Hindlimb muscle (tissue), 1 donor: ENCODE measurements around the gene SCEL. TPM values are rescaled to one million over a fixed set of nuclear protein-coding genes. Genes with fewer than 3 reads are reported as not detected.
"Not testable (repeated sequence)": the region's sequence is repeated elsewhere in the genome, so short reads cannot be mapped to it uniquely, and the experiment has no call there.

Experiments
- DNase-seq: peaks from one replicate; pipeline ENCODE4 v3.0.0-alpha.2; 2013
- polyA plus RNA-seq: library from polyadenylated mRNA; unstranded; fragments of 120-200 nt; gene quantifications from one replicate; pipeline ENCODE4 v1.2.1, GENCODE V29; 2013; ENCODE audit not compliant: insufficient read length

Gene SCEL, protein sequence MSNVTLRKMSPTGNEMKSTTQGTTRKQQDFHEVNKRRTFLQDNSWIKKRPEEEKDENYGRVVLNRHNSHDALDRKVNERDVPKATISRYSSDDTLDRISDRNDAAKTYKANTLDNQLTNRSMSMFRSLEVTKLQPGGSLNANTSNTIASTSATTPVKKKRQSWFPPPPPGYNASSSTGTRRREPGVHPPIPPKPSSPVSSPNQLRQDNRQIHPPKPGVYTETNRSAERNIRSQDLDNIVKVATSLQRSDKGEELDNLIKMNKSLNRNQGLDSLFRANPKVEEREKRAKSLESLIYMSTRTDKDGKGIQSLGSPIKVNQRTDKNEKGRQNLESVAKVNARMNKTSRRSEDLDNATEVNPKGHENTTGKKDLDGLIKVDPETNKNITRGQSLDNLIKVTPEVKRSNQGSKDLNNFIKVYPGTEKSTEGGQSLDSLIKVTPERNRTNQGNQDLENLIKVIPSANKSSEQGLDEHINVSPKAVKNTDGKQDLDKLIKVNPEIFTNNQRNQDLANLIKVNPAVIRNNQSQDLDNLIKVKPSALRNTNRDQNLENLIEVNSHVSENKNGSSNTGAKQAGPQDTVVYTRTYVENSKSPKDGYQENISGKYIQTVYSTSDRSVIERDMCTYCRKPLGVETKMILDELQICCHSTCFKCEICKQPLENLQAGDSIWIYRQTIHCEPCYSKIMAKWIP
- polyA plus RNA-seq = 0.32 TPM

DNA sequence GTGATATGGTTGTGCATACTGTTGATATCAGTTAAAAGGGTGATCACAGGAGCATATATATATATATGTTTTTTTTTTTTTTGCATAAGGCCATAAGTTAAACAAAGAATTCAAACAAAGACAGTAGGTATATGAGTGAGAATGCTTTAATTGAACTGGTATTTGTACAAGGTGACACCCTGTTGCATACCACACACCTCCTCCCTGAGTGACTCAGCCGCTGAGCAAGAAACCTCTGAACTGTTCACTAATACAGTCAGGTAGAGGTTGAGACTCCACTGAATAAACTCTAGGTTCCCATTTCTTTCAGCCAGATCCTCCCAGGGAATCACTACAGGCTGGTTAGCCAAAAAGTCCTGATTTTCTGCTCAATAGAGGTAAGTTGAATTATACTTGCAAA is at the start of gene SCEL:
TSS of gene SCEL (plus strand) at position 259 of the 400 bp plus-strand sequence. CDS start 20,170 bp downstream, outside the sequence.
- DNase-seq = no peak

DNA sequence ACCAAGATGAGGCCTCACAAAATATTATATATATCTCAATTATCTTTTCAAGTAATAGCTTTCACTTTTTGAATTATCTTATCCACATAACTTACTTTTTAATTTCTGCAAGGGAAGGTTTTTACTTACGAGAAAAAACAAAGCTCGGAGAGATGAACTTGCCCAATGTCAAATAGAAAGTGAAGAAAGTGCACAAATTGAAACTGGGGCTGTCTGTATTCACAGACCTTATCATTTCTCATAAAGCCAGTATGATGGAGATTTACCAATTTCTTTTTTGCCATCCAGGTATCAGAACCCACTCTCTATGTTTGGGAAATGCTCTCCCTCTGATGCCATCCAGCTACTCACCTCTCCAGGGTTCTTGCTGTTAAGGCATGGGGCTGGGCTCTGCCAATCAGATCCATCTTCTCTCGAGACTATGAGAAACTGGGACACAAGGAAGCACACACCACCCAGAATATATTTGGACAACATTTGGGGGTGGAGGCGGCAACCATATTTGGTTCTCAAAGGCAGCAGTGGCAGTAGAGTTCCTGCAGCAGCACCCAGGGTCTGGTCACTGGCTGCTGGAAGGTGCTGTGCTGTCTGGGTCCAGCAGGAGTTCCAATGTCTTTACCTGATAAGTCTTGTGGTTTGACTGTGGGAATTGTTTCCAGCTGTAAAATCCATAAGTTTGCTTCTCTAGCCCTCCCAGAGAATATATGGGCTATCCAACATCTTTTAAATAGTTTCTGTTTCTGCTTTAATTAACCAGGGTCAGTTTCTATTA is 45.8 kb upstream of the SCEL start:
- no peak for DNase-seq

DNA sequence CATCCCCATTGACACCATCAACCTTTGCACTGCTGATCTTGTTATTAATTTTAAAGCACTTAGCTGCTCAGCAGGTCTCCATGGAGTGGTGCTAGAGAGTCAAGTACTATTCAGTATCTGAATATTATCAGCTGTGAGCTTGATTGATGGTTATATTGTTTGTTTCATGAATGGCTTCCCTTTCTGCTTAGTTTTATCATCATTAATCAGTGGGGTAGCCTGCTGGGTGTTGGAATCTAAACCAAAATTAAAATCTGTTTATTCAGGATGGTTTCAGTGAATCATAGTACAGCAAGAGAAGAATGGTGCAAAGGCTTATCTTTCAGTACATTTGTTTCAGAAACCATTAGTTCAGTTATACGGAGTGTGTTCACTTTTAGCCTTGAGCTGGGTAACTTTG is 42.5 kb upstream of the SCEL start:
- DNase-seq = no peak

DNA sequence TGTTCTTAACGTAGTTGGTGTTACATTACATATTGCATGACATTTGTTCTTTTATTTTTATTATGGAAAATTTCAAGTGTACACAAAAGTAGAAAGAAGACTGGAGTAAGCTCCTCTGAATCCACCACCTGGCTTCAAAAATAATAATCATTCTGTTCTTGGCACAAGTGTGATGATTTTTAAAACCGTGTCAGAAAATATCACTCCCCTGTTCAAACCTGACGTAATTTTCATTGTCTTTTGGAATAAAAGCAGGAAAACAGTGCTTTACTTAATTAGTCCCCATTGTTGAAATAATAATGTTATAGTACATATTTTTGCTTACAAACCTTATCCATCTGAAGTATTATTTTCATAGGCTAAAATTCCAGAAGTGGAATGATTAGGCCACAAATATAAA is 41.3 kb upstream of the SCEL start:
- DNase-seq = no peak

DNA sequence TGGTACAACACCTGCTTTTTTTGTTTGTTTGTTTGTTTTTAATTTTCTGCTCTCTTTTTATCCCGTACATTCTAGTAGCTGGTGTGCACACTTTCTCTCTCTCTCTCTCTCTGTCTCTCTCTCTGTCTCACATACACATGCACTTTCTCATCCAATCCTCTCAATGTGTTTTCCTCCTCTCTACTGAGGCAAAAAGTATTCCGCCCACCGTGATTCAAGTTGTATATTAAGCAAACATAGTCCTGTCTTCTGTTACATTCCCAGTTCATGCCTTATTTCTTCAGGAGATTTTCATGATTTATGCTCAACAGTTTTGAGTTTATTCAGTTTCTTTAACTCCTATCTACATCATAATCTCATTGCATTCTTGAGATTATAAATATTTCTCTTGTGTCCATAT is 38.2 kb upstream of the SCEL start:
- DNase-seq = no peak

DNA sequence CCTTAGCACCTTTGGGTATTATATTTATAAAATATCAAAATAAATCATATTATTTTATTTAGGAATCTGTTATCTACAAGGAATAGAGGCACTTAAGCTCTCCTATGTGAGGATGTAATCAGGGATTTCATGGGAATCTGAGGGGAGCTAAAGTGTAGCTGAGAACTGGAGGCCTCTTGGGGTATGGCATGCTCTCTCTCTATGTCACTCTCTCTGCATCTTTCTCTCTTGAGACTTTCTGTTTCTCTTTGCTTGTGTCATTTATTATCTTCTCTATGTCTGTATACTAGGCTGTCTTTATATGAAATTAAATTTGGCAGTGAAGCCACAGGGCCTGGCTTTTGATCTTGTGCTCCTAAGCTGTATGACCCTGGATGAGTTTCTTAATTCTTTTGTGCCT is 37.7 kb upstream of the SCEL start:
- DNase-seq = no peak

DNA sequence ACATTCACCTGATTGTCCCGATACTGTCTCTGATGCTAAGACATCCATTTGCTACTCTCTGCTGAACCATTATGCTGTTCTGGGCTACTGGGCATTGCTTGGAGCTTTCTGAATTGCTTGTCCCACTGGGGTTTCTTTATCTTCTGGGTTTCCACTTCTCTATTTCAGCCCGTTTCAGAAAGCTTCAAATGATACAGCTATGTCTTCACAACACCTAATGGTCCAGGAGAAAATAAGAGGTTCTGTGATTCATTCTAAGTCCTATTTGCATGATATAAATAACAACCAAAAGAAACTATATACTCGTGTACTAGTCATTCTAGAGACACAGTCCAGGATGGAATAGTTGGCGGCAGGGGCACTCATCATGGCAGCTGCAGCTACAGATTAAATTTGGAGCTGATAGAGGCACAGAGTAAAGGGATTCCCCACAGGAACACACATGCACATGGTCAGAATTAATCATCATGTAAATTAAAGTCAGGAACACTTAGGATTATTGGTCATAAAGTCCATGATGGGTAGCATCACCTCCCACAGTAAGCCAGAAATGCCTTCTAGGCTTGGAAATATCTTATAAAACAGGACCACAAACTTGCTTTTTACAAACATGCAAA is 33.3 kb upstream of the SCEL start:
- no peak for DNase-seq

DNA sequence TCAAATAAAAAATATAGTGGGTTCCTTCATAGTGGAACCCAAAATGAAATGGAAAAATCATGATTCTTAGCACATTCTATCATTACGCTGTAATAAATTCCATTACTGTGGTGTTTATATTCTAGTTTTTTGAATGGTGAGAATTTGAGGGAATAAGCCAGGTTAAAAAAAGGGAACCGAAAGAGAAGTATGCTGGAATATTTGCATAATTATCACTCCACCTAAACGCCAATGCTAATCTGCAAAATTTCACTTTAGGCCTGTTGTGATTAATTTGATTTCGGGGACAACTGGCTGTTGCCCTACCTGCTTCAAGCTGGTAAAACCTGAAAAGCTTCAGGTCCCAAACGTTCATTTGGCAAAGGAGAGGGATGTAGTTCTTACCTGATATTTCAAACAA is 32.1 kb upstream of the SCEL start:
- DNase-seq = no peak

DNA sequence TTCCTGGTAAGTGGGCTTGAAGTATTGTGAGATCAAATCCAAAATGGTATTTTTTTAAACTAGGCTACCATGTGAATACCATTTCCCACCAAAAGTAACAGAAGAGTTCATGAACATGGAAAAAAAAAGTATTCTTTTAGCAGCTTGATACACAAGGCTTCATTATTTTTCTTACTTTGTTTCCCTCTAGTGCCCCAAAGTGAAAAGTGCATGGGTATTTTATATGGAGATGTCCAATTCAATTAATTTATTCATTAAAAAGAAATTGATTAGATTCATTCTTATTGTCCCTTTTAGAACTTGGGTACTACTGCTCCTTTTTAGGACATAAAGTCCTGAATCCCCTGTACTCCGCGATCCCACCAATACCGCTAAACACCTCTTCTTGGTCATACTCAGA is 28.6 kb upstream of the SCEL start:
- DNase-seq = no peak

DNA sequence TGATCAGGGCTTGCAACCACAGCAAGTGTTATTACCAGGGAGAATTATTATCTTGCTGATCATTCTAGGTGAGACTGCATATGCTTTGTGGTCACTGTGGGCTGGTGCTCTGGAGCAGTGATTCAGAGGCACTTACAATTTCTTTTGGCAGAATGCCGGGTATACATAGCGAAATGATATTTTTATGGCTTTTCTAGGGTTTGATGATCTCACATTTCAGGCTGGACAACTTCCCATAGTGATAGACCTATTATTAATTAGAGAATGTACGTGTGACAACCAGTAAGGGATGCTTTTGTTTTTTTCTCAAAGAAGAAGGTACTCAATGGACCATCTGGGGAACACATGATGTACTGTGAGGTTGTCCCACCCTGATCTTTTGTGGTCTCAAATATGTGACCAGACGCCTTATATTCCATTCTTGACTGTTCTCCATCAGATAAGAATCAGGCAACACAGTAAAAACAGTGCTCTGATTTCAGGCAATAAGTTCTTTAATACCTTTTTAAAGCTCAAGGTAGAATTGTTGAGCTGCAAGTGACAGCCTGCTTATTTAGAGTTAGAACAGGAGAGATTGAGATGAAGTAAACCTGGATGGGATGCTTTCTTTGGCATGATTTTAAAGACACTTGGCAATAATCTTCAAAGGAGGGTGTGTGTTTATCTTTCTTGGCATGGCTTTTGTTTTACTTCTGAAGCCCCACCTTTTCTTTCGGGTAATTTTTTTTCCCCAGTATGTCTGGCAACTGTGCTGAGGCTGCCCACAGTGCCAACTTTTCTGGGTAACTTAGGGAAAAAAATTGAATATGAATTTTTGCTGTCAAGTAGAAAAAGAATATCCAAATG is 27.4 kb upstream of the SCEL start:
- DNase-seq = no peak

DNA sequence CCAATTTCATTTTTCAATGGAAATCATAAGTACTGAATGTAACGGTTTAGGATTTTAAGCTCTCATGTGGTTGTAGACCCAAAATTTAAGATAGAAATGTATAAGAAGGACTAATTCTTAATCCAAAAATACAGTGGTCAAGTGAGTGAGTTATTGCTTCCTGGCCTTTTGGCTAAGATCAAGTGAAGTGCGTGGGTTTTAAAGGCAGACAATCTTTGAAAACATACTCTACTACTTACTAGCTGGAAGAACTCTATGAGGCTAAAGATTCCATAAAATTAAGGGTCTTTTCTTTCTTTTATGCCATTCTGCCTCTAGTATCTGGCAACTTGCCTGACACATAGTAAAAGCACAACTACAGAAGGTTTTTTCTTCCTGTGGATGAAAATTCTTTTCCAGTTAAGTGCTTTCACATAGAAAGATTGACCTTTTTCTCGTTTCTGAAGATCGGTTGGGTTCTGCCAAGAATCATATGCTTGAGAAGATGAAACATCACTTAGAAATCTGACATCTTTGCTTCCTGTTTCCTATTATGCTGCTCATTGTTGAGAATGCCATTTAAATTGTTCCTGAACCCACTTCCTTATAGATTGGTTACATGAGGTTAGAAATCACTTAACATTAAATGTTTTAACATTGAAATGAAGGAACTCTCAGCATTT is 26.4 kb upstream of the SCEL start:
- no peak for DNase-seq

DNA sequence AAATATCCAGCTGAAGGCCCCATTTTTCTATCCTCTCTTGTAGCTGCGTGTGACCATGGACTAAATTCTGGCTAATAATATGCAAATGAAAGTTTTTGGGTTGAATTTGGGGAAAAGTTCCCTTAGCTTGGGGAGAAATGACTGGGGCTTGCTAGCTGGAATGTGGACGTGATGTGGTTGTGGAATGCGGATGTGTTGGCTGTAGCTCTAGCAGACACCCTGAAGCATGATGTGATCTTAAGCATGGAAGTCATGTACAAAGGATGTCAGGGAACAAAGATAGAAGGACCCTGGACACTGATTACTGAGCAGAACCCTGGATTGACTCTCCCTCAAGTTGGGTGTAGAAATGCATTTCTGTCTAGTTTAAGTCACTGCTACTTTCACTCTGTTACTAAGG is 25.4 kb upstream of the SCEL start:
- no peak for DNase-seq

DNA sequence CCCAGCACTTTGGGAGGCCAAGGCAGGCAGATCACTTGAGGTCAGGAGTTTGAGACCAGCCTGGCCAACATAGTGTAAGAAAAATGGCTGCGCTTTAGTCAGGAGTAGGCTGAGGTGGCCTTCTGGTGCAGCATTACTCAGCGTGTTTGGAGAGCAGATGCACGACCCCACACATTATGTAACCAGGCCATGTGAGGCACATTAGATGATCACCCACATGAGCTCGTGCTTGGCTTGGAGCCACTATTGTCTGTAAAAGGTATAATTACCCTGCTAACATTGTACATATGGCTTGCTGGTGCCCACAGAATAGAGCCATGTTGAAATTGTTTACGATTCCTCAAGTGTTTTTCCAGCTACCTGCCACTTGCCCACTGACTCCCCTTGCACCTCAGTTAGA is 24.0 kb upstream of the SCEL start:
- no peak for DNase-seq

DNA sequence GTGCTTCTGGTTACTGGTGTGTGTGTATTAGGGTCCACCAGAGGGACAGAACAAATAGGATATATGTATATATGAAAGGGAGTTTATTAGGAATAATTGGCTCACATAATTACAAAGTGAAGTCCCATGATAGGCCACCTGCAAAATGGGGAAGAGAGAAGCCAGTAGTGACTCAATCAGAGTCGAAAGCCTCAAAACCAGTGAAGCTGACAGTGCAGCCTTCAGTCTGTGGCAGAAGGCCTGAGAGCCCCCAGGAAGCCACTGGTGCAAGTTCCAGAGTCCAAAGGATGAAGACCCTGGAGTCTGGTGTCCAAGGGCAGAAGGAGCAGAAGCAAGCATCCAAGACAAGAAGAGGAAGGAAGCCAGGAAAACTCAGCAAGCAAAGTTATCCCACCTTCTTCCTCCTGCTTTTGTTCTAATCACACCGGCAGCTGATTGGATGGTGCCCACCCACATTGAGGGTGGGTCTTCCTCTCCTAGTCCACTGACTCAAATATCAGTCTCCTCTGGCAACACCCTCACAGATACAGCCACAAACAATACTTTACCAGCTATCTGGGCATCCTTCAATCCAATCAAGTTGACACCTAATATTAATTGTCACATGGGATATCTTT is 21.7 kb upstream of the SCEL start:
- no peak for DNase-seq

DNA sequence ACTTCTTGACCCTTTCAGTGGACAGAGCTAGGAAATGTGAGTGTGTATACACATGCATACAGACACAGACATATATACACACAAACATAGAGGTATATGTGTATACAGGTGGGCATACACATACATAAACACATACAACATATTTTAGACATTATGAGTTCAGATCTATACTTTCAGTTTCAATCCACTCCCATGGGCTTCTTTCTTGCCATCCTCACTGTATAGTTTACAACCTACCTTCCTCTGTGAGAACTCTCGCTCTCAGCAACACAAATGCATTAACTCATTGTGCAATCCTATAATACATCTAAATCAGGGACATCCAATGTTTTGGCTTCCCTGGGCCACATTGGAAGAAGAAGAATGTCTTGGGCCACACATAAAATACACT is 21.2 kb upstream of the SCEL start:
- DNase-seq = no peak

DNA sequence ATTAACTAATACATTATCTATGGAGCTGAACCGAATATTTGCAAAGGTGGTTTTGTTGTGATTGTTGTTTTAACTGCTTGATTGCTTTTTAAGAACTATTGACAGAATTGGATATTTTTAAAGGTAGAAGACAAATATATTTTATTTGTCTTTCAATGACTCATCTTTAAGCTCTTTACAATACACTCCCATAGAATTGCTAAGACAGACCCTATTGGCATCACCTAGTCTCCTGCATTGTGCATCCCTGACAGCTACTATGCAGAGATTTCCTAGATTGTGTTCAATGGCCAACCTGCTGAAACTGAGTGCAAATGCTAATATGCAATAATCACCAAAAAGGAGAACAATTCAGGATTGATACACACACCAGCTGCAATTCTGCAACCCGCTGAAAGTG is 19.7 kb upstream of the SCEL start:
- DNase-seq = no peak

DNA sequence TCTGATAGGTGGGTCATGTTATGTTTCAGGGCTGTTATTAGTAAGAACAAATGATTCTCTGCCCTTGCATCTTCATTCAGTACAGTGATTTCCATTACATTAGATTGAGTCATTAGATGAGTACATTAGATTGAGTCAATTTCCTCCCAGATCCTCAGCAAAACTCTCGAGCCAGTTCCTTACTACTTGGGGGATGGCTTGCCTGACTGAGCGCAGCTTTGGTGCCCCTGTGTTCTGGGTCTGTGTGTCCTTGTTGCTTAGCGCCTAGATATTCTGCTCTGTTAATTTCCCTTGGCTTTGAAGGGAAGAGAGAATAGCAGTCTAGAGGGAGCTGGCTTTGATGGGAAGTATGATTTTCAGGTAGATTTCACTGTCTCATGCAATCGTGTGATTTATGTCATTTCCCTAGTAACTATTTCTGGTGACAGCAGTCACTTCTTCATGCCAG is 19.1 kb upstream of the SCEL start:
- DNase-seq = no peak

DNA sequence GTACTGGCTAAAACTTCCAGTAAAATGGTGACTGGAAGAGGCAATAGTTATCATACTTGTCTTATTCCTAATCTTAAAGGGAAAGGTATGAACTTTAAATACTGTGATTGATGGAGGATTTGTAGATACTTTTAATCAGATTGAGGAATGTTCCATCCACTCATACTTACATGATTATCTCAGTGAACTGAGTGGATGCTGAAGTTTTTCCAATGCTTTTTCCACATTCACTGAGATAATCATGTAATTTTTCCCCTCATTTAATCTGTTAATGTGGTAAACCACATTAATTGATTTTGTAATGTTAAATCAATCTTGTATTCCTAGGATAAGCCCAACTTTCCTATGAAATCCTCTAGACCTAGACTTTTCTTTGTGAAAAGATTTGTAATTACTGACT is 17.2 kb upstream of the SCEL start:
- no peak for DNase-seq

DNA sequence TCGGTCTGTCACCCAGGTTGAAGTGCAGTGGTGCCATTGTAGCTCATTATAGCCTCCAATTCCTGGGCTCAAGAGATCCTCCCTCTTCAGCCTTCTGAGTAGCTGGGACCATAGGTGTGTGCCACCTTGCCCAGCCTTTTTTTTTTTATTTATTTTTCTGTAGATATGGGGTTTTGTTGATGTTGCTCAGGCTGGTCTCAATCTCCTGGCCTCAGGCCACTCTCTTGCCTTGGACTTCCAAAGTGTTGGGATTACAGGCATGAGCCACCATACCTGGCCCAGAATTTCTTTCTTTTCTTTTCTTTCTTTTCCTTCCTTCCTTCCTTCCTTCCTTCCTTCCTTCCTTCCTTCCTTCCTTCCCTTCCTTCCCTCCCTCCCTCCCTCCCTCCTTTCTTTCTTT is 16.1 kb upstream of the SCEL start:
- DNase-seq = not testable (repeated sequence)

DNA sequence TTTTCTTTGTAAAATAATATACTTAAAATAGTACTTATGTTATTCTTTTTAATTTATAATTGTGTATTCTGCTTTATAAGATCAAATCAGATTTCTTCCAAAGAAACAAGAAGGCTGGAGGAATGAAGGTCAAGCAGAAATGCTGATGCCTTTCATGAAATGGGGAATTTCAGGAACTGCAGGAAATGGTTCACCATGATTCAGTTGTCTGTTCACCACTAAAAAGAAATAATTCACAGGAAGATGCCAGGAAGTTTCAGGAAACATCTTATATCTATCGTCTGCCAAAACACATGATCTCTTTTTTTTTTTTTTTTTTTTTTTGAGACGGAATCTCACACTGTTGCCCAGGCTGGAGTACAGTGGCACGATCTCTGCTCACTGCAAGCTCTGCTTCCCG is 15.7 kb upstream of the SCEL start:
- DNase-seq = no peak

DNA sequence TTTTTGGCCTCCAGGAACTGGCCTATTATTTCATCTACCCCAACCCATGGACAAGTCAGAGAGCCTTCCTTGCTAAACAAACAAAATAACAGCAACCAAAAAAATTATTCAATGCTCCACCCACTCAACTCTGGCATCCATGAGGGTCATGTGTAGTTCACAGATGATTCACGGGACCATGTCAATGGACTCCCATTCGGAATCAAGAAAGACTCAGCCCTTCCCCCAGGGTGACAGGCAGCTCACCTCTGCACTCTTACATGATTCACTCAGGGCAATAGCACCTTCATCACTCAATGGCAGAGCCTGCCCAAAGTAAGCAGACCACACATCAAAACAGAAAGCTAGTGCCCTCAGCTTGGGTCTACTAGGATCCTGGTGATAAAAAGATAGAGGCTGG is 14.3 kb upstream of the SCEL start:
- DNase-seq = no peak
